ENCODE data around the gene HABP4. TPM values are rescaled to one million over a fixed set of nuclear protein-coding genes. Genes with fewer than 3 reads are reported as not detected.

Gene HABP4
- total RNA-seq, 1 donor from 2014 or later, result 10.4 TPM

- DNase-seq (ENCODE audit: extremely low read depth, low read depth, low spot score), result no peak
Observed at GRCh38 chr9:96514800-96515158, 64.8 kb downstream of the HABP4 start.

DNA sequence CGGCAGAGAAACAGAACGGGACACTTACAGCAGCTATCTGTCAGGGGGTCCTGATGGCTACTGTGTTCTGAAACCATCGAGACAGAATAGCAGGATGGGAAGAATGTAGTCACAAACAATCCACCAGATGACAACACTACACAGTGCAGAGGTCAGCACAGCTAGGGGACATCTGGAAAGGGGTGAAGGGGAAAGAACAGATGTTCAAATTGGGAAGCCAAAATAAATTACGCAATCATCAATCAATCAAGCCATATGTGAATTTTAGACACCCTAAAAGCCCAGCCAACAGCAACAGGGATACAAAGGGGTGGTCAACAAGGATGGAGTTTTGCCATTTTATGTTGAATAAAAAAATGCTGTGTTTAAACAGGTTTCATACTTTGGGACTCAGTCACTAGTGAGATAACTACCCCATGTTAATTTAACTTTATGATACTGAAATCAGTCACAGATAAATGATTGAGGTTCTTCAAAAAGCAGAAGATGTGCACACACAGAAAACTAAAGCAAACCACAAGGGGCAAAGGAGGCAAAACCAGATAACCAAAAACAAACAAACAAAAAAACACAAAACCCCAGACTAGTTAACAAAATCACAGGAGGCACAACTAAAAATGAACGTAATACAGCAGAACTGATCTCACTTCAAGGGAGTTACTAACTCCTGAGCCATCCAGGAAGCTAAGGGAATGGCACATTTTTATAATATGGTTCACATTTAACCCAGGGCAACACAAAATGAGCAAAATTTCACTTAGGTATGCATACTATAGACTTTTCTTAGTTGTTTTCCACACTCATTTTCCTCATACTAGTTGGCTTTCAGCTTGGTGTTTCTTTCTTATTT lies 65.9 kb downstream of the HABP4 start:
- DNase-seq (ENCODE audit: extremely low read depth, low read depth, low spot score), result no peak

DNA sequence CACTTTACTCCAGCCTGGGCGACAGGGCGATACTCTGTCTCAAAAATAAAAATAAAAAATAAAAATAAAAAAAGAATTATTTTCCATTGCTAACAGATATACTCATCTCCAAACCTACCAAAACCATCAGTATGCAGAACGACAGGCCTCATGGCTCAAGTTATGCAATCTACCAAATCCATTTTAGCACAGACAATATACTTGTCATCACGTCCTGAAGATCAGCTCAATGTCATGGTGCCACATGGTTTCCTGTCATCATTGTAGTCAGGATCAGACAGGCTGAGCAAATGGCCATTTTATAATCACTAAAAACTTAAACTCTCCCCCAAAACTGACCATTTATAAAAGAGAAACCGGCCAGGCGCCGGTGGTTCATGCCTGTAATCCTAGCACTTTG lies 69.1 kb downstream of the HABP4 start:
- DNase-seq (ENCODE audit: extremely low read depth, low read depth, low spot score), result no peak

DNA sequence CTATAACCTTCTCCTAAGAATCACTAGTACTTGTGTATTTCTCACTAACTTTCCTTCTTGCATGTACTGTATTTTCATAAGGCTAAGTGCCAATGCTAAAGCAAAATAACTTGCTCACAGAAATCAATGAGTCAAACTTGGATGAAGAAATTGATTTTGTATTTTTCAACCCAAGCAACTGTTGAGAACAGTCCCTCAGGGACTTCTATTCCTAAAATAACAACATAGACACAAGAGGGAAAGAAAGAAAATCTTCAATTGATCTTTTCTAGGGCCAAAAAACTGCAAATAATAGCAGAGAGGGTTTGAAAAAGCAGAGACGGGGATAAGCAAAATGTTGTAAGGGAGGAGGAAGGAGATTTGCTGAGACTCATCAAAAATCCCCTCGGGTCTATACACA lies 69.8 kb downstream of the HABP4 start:
- DNase-seq (ENCODE audit: extremely low read depth, low read depth, low spot score), result no peak

DNA sequence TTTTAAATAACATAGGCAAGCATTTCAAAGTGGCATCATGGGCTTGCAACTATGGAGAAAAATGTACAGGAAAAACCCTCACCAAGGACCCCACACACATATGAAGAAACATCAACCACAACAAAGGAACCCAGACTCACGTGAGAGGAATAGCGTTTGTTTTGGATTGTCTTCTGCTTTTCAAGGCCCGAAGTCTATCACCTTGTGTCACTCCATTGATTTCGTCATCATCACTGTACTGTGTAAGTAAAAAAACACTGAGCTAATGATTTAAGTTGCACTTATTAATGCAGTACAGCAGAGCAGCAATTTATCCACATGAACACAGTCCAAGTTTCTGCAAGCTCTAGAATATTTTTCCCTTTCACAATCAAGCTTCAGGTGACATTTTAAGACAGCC lies 72.4 kb downstream of the HABP4 start:
- no peak for DNase-seq (ENCODE audit: extremely low read depth, low read depth, low spot score)

DNA sequence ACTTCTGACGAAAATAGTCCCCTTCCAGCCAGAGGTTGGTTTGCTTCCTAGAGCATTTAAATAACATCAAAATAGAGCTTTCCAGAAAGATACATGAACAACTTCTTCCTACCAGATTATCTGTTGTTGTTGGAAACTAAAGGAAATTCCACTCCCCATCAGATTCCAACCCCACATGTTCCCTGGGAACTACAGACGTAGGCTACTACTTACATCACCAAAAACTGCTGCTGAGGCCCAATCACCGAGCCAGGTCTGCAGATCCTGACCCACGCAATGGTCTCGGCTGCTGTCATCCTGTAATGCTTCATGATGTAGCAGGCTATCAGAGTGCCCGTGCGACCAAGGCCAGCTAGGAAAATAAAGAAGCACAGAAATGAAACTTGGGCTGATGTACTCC lies 73.4 kb downstream of the HABP4 start:
- DNase-seq (ENCODE audit: extremely low read depth, low read depth, low spot score), result no peak

DNA sequence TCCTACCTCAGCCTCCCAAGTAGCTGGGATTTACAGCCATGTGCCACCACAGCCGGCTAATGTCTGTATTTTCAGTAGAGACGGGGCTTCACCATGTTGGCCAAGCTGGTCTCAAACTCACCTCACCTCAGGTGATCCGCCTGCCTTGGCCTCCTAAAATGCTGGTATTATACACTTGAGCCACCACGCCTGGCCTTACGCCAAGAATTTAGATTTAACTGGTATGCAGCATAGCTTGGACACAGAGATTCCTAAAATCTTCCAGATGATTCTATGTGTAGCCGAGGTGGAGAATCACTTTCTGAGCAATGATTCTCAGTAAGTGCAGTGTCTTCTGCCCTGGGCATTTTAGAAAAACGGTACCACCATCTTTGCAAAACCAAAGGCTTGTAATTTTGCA lies 74.1 kb downstream of the HABP4 start:
- no peak for DNase-seq (ENCODE audit: extremely low read depth, low read depth, low spot score)

DNA sequence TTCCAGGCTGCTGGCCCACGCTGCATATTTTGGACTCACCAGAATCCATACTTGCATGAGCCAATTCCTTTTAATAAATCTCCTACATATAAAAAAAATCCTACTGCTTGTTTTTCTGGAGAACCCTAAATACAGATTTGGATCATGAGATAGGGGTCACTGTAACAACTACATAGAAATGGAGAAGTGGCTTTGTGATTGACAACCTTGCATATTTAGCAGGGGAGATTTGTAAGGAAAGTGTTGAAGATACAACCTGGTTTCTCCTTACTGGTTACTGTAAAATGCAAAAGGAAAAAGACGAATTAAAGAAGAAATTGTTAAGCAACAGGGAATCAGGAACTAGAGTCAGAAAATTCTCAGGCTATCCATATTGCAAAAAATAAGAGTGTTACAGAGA lies 74.8 kb downstream of the HABP4 start:
- no peak for DNase-seq (ENCODE audit: extremely low read depth, low read depth, low spot score)

- no peak for DNase-seq (ENCODE audit: extremely low read depth, low read depth, low spot score)
Observed at GRCh38 chr9:96532173-96532572, 82.2 kb downstream of the HABP4 start.

- DNase-seq (ENCODE audit: extremely low read depth, low read depth, low spot score), result no peak
Observed at GRCh38 chr9:96540106-96540505, 90.1 kb downstream of the HABP4 start.

Other genes with a start within 250 kb of the HABP4 start
- not detected in 2 replicates for gene HSD17B3, start 148.0 kb upstream of the HABP4 start, total RNA-seq
- gene SLC35D2, start 66.5 kb upstream of the HABP4 start, total RNA-seq, result 27.4 and 31.2 TPM in 2 replicates
- 0.68 and 1.8 TPM in 2 replicates for gene ZNF367, start 31.8 kb upstream of the HABP4 start, total RNA-seq
- 4.6 and 5.8 TPM in 2 replicates for gene CDC14B, start 169.7 kb downstream of the HABP4 start, total RNA-seq
- 13.8 and 18.4 TPM in 2 replicates for gene PRXL2C, start 205.1 kb downstream of the HABP4 start, total RNA-seq